Stimulated activated naive CD4-positive, alpha-beta T cell treated with Interleukin-2 at 50 U/mL for 16 hours (primary cell): ENCODE results near the gene NFIX.

Experiments
- DNase-seq: peaks from one replicate; lab custom pipeline; 2025; lab: John Stamatoyannopoulos, UW

Gene NFIX

GRCh38 chr19:13056052-13056660, 60.9 kb downstream of the NFIX start:
- DNase-seq = no peak

DNA sequence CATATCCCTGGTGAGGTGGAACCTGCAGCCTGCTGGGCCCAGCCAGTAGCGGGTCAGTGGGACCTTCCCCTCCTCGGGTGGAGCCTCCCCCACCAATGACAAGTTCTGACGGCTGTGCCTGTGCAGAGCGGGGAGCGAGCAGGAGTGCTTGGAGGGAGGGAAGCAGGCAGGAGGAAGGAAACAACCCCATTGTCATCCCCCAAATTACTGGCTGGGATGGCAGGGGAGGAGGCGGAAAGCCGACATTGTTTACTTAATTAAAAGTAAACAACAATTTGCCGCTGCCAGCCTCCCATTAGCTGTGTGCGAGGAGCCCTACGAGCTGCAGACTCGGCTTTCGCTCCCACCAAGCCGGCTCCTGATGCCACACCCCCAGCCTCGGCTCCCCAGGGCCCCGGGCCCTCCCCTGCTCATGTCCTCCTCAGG, 61.9 kb downstream of the NFIX start:
- no peak for DNase-seq

DNA sequence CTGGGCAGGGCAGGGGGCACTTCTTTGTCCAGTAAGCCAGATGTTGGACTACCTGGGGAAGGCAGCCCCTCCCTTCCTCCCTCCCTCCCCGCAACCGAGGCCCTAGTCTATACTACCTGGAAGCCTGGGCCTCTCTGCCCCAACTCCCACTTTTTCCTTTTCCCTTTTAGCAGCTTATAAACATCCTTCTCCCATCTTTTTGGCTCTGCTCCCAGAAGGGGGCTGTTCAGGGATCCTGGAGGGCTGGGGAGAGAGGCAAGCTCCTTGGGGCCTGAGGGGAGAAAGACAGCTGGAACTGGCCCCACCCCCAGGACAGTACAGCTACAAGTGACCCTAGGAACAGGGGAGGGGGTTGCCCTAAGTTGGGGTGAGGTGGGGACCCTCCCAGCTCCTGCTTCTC, 62.5 kb downstream of the NFIX start:
- no peak for DNase-seq

DNA sequence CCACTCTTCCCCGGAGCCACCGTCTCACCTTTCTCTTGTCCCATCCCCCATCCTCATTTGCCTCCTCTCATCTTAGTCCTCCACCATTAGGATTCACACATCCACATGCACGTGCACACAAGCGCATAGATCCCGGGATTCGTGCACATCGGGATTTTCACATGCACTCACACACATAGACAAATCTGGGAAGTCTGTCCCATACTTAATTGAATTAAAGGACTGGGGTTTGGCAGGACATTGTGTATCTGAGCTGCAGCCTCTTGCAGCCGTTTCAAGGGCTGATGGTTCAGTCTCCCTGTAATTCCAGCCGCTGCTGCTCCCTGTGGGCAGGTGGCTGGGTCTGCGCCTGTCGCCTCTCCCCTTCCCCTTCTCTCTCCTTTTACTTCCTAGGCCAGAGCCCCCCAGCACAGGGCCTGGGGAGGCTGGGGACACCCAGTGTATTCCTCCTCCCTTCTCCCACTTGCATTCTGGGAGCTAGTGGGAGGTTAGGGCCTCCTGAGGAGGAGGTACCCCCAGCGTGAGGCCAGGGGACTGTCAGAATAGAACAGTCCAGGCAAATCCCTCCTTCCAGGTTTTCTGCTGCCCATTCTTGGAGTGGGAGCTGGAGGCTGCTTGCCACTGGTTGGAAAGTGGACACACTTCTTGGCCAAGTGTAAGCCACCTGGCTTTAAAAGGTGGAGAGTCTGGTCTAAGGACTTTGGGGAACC, 63.8 kb downstream of the NFIX start:
- no peak for DNase-seq

GRCh38 chr19:13060233-13060963, 65.1 kb downstream of the NFIX start:
- DNase-seq = no peak

DNA sequence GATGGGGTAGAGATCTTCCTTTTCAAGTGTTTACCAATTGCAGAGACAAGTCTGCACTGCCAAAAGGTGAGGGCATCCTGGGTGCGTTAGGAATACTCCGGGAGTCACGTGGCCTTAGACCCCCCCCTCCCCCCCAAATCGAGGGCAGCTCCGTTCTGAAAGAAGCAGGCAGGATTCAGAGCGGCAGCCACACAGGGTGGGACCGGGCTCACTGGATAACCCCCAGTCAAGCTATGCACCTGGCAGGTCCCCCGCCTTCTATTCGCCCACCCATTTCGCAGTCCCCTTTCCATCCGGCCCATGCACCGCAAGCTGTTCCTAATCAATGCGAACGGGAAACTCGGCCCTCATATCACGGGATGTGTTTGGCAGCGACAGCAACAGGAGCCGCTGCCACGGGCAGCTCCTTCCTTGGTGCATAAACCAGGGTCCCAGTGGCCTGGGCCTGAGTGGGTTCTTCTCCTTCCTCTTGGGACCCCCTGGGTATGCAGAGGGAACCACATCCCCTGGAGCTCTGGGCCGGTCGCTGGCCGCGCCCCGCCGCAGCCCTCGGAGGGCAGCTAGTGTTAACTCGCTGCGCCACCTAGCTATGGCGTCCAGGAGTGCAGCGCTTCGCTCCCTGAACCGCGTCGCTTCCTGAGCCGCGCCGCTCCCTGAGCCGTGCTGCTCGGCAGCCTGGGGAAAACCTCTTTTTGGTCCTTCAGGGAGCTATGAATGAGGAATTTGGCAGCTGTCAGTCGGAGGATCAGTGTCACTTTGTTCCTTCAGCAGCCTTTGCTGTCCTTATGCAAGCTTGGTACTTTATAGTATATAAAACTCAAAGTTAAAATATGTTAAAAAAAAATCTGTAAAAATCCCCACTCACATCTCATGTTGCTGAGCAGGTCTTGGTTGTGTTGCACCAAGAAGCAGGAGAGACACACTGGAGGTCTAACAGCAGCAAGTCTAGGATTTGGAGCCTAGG, 66.0 kb downstream of the NFIX start:
- DNase-seq = peak; percentile 69

DNA sequence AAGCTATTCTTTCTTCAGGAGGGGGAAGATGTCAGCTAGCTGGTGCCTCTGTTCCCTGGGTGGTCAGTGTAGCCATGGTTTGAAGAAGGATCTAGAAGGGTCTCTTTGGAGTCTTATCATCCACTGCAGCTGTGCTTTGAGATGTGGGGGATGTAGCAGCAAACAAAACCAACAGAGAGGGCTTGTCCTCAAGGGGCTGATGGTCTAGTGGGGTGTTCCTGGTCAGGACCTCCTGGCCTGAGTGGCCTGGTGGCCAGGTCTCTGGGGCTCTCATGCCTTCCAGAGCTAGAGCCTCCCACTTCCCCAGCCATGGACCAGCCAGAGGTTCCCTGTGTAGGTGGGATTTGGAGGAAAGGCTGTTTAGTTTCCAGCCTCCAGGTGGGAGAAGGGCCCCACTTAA, 67.0 kb downstream of the NFIX start:
- no peak for DNase-seq

- no peak for DNase-seq
These were observed 68.3 kb downstream of the NFIX start for GRCh38 chr19:13063461-13064091.

DNA sequence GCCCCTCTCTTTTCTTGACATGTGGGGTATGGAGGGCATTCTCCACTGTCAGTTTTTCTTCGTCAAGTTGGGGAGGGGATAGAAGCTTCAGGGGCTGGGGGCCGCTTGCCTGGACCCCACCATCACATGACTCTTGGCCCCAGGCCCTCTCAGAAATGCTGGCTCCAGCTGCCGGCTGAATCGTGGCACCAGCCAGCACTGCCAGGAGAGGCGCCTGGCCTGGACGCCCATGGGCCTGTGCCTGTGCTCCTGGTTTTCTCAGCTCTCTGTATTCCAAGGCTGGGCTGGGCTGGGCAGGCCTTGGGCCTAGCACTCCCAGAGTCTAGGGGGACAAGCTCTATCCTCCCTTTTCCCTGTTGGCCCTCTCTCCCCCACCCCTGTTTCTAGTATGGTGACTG, 68.8 kb downstream of the NFIX start:
- DNase-seq = no peak

DNA sequence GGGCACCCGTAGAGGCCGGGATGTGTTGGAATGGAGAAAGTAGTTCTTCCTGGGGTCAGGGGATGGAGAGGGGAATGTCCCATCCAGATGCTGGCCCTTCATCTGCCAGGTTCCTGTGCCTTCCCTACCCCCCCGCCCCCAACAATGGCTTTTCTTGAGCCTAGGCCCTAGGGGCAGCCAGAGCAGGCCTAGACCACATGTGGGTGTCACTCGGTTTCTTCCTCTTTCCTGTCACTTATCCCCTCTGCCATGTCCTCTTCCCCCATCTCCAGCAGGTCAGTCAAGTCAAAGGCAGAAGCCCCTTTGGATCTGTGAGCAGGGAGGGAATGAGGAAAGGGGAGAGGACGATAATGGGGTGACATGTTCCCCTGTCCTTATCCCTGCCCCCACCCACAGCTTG, 71.0 kb downstream of the NFIX start:
- DNase-seq = no peak

GRCh38 chr19:13066933-13067807, 71.9 kb downstream of the NFIX start:
- DNase-seq = no peak

GRCh38 chr19:13068085-13068846, 73.0 kb downstream of the NFIX start:
- no peak for DNase-seq

GRCh38 chr19:13069415-13070359, 74.4 kb downstream of the NFIX start:
- no peak for DNase-seq

- DNase-seq = no peak
These were observed 75.3 kb downstream of the NFIX start for GRCh38 chr19:13070425-13071140.

- no peak for DNase-seq
These were observed 76.3 kb downstream of the NFIX start for GRCh38 chr19:13071444-13072187.

DNA sequence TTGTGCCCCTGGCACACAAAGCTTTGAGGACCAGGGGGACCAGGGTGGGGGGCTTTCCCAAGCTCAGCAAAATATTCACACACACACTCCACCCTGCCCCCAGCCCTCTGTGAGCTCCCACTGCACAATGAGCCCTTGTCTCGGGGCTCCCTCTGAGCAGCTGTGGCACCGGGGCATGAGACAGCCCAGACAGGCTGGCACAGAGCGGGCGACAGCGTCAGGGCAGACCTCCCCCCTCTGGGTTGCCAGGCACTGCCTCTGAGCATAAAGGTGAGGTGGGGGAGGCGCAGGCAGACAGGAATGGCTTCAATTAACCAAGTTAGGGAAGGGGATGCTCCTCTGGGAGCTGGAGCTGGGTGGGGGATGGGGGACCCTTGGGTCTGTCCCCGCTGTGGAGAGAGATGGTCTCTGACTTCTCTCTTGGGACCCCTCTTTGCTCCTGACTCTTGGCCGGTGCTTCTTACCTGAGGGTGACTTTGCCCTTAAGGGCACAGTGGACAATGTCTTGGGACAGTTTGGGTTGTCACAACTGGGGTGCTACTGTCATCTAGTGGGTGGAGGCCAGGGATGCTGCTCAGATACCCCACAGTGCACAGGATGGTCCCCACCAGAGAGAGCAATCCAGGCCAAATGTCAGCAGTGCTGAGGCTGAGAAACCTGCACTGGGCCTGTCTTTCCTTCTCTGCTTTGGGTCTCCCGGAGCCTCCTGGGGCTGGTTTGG, 77.1 kb downstream of the NFIX start:
- DNase-seq = no peak

DNA sequence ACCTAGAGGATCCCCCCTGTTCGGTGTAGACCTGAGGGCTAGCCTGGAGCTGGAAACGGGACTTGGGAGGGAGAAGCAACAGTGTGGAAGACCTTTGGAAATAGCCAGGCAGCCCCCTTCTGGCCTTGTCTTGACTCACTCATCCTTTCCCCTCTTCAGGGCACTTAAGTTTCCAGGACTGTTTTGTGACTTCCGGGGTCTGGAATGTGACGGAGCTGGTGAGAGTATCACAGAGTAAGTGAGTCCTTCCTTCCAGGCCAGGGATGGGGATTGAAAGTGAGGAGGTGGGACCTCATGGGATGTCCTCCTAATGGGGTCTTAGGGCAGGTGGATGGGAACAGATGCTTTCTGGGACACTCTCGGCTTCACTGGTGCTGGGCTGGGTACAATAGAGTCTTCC, 78.0 kb downstream of the NFIX start:
- DNase-seq = no peak
